Retinal pigment epithelial cell (primary cell): ENCODE measurements around the gene NME4.

ENCODE experiments used
- DNase-seq: peaks from one replicate; pipeline ENCODE4 v3.0.0-alpha.2; 2010; ENCODE audit warnings: low read depth
- H3K4me3 ChIP-seq: 2 replicates; pipeline ENCODE4 v1.5.1; 2011; ENCODE audit warnings: mild to moderate bottlenecking, low read length, control low read depth, moderate library complexity
- TF ChIP-seq, protein P1 (sequence below): conservative IDR thresholded peaks from 2 replicates; pipeline ENCODE4 v1.5.1; 2011; ENCODE audit warnings: low read depth, low read length, control low read depth, inconsistent platforms

The NME4 gene

DNA sequence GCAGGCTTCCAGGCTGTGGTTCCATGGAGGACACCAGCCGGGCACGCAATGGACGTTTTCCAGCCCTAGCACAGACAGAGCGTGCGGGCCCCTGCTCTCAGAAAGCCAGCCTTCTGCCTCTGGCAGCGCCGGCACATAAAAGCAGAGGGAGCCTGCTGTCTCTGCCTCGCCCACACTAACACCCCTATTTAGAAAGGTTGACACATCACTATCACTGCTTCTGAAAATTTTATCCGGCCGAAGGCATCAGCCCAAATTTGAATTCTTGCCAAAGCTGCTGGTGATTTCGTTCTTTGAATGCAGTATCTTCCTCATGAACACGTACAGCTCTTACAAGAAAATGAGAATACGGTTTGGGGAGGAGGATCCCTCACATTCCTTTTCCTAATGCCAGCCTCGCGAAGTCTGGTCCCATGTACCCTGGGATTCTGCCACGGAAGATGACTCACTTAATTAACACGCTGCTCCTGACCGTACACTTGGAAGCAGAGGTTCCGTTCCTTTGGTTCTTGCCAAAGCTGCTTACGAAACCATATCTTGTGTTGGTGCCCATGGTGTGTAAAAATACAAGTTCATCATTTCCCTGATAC is 27.1 kb downstream of the NME4 start:
- TF ChIP-seq, protein P1, sequence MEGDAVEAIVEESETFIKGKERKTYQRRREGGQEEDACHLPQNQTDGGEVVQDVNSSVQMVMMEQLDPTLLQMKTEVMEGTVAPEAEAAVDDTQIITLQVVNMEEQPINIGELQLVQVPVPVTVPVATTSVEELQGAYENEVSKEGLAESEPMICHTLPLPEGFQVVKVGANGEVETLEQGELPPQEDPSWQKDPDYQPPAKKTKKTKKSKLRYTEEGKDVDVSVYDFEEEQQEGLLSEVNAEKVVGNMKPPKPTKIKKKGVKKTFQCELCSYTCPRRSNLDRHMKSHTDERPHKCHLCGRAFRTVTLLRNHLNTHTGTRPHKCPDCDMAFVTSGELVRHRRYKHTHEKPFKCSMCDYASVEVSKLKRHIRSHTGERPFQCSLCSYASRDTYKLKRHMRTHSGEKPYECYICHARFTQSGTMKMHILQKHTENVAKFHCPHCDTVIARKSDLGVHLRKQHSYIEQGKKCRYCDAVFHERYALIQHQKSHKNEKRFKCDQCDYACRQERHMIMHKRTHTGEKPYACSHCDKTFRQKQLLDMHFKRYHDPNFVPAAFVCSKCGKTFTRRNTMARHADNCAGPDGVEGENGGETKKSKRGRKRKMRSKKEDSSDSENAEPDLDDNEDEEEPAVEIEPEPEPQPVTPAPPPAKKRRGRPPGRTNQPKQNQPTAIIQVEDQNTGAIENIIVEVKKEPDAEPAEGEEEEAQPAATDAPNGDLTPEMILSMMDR: no peak
- DNase-seq: peak; percentile 95
- H3K4me3 ChIP-seq: peak overlapping the region; percentile 55

- no peak for DNase-seq
- peak overlapping the region; percentile 55 for H3K4me3 ChIP-seq
- TF ChIP-seq, protein P1: no peak
These were observed 27.7 kb downstream of the NME4 start for GRCh38 chr16:424623-425081.

DNA sequence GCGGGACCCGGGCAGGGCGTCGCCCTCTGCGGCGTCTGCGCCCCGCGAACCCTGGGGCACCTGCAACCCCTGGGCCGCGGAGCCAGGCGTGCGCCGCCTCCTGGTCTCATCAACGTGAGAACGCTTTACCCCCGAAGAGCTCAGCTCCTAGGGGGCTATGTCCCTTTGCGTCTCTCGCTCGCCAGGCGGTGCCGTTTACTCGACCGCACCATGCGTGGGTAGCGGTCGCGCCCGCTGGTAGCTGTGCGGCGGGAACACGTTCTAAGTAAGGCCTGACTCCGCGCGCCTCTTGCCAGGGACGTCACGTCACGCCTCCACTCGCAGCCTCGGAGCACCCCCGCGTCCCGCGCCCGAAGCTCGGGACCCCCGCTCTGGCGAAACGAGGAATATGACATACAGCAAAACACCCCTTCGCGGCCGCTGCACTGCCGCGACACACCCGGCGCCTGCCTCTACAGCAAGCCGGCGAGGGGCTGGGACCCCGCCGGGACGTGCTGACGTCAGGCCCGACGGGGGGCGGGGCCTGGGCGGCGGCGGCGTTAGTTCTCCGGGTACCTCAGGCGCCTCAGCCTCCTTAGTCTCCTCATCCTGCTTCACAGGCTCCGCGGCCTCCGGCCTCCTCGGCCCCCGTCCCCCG is 28.2 kb downstream of the NME4 start, which contains the start of gene RAB11FIP3:
Gene RAB11FIP3 (plus strand): TSS at position 568 of the 637 bp plus-strand sequence. CDS start 358 bp downstream, outside the sequence.
- TF ChIP-seq, protein P1: peak; percentile 27
- H3K4me3 ChIP-seq: peak within 1 kb of the TSS; percentile 74

GRCh38 chr16:425740-426114 is 28.7 kb downstream of the NME4 start:
- TF ChIP-seq, protein P1: no peak

More for the DNA sequence above, 28.2 kb downstream of the NME4 start, which contains the start of gene RAB11FIP3:
- DNase-seq: peak; percentile 32

DNA sequence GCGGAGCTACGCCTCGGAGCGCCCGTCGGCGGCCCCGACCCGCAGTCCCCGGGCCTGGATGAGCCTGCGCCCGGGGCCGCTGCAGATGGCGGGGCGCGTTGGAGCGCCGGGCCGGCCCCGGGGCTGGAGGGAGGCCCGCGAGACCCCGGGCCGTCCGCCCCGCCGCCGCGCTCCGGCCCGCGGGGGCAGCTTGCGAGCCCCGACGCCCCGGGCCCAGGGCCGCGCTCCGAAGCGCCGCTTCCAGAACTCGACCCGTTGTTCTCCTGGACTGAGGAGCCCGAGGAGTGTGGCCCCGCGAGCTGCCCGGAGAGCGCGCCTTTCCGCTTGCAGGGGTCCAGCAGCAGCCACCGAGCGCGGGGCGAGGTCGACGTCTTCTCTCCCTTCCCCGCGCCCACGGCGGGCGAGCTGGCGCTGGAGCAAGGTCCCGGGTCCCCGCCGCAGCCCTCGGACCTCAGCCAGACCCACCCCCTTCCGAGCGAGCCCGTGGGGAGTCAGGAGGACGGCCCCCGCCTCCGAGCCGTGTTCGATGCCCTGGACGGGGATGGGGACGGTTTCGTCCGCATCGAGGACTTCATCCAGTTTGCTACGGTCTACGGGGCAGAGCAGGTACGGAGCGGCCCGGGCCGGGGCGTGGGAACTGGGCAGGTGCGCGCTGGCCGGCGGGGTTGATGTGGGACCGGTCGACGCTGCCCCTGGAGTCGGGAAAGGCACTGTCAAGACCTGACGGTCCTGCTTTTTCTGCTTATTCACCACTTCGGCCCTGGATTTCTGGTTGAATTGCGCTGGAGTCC is 29.3 kb downstream of the NME4 start:
- TF ChIP-seq, protein P1: no peak
- peak overlapping the region; percentile 74 for H3K4me3 ChIP-seq
- DNase-seq: no peak

More at GRCh38 chr16:425740-426114, 28.7 kb downstream of the NME4 start:
- peak overlapping the region; percentile 55 for H3K4me3 ChIP-seq
- no peak for DNase-seq

DNA sequence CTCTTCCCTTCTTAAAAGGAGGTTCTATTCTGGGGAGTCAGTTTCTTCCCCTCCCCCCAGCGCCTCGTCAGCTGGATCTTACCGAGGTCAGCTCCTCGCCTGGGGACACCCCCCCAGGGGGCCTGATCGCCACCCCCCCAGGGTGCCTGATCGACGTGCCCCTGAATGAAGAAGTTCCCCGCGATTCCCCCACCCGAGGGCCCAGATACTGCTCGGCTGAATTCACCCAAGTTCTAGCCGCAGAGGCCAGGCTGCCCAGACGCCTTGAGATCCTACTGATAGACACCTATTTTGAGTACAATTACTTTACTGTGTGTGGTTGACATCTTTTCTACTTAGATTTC is 29.9 kb downstream of the NME4 start:
- H3K4me3 ChIP-seq: peak overlapping the region; percentile 74
- DNase-seq: no peak
- TF ChIP-seq, protein P1: no peak

GRCh38 chr16:427250-427649 is 30.3 kb downstream of the NME4 start:
- peak overlapping the region; percentile 74 for H3K4me3 ChIP-seq
- no peak for DNase-seq
- TF ChIP-seq, protein P1: no peak
